Measurements from ENCODE around the gene RASIP1. TPM values are rescaled to one million over a fixed set of nuclear protein-coding genes. Genes with fewer than 3 reads are reported as not detected.

Gene RASIP1
- total RNA-seq, 1 donor: 0.10 TPM

DNA sequence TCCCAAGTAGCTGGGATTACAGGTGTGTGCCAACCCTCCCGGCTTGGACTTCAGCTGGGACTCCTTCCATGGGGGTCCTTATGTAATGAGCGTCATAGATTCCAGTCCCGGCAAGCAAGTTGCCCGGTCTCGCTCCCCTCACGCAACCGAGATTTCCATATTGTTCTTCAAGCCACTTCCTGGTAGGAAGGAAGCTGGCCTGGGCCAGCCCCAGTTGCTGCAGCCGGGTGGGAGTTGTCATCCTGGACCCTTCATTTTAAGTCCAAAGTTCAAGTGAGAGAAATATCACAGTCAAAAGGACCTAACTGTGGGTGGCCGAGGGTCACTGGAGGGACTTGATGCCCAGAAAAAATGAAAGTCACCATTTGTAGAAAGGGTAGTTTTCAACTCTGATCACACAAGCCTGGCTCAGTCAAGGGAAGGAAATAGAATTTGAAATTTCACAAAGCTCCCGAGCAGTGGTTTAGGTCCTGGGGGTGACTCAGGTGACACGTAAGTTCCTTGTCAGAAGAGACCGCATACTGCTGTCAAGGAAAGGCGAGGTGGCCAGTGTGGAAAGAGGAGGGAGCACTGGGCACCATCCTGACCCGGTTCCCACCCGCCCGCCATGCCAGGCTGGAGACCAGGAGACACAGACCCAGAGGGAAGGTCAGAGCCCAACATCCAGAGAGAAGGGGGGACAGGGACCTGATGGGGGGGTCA, 20.2 kb upstream of the RASIP1 start:
- H3K4me3 ChIP-seq (ENCODE audit: low read length): no peak overlapping the region
- H3K27me3 ChIP-seq (ENCODE audit: insufficient read depth, low read length): no peaks in the 10 kb centered on the region
- peaks cover 5% of the 10 kb centered on the region for H3K4me1 ChIP-seq (ENCODE audit: insufficient read depth, low read length)
- H3K9me3 ChIP-seq (ENCODE audit: low read depth, low read length): no peaks in the 10 kb centered on the region

DNA sequence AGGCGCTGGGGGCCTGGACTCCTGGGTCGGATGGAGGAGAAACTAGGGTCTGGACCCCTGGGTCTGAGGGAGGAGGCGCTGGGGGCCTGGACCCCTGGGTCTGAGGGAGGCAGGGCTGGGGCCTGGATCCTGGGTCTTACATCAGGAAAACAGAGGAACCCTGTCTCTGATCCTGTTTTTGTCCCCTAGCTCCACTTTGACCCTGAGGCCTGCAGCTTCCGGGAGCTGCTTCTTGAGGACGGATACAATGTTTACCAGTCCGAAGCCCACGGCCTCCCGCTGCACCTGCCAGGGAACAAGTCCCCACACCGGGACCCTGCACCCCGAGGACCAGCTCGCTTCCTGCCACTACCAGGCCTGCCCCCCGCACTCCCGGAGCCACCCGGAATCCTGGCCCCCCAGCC, 17.3 kb upstream of the RASIP1 start:
- no peaks in the 10 kb centered on the region for H3K9me3 ChIP-seq (ENCODE audit: low read depth, low read length)
- H3K4me1 ChIP-seq (ENCODE audit: insufficient read depth, low read length): peaks cover 13% of the 10 kb centered on the region
- H3K4me3 ChIP-seq (ENCODE audit: low read length): no peak overlapping the region
- peaks cover 11% of the 10 kb centered on the region for H3K27me3 ChIP-seq (ENCODE audit: insufficient read depth, low read length)

DNA sequence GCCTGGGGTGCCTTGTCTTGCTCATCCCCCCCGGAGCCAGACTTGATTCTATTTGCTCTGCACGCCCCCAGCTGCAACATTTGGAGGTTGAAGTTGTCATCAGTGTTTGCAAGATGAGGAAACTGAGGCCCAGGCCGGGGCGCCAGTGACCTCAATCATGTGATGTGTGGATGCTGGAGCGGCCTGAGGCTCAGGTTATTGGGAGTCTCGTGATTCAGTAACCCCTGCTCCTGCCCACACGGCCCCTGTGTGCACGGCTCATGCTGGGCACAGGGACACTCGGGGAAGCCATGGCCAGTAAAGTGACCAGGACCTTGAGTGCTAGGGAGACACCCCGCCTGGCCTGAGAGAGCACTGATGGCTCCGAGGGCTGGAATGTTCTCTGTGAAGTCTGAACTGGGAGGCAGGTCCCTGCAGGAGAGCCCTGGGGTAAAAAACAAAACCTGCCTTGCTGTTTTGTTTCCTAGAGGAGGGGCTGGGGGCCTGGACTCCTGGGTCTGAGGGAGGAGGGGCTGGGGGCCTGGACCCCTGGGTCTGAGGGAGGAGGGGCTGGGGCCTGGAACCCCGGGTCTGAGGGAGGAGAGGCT, 16.8 kb upstream of the RASIP1 start:
- H3K4me3 ChIP-seq (ENCODE audit: low read length): no peak overlapping the region
- H3K9me3 ChIP-seq (ENCODE audit: low read depth, low read length): no peaks in the 10 kb centered on the region
- peaks cover 17% of the 10 kb centered on the region for H3K27me3 ChIP-seq (ENCODE audit: insufficient read depth, low read length)
- peaks cover 19% of the 10 kb centered on the region for H3K4me1 ChIP-seq (ENCODE audit: insufficient read depth, low read length)

DNA sequence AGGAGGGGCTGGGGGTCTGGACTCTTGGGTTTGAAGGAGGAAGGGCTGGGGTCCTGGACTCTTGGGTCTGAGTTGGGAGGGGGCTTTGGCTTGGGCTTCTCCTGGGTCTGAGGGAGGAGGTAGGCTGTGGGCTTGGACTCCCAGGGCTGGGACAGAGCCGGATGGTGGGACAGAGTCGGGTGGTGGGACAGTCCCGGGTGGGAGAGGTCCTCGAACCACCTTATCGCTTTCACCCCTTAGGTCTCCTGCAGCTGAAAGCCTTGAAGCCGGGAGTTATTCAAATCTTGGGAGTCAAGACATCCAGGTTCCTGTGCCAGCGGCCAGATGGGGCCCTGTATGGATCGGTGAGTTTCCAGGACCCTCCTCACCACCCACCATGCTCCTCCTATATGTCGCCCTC, 16.3 kb upstream of the RASIP1 start:
- H3K4me1 ChIP-seq (ENCODE audit: insufficient read depth, low read length): peaks cover 22% of the 10 kb centered on the region
- no peak overlapping the region for H3K4me3 ChIP-seq (ENCODE audit: low read length)
- no peaks in the 10 kb centered on the region for H3K9me3 ChIP-seq (ENCODE audit: low read depth, low read length)
- peaks cover 20% of the 10 kb centered on the region for H3K27me3 ChIP-seq (ENCODE audit: insufficient read depth, low read length)

DNA sequence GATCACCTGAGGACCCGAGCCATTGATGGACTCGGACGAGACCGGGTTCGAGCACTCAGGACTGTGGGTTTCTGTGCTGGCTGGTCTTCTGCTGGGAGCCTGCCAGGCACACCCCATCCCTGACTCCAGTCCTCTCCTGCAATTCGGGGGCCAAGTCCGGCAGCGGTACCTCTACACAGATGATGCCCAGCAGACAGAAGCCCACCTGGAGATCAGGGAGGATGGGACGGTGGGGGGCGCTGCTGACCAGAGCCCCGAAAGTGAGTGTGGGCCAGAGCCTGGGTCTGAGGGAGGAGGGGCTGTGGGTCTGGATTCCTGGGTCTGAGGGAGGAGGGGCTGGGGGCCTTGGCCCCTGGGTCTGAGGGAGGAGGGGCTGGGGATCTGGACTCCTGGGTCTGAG, 15.8 kb upstream of the RASIP1 start:
- peaks cover 22% of the 10 kb centered on the region for H3K4me1 ChIP-seq (ENCODE audit: insufficient read depth, low read length)
- H3K4me3 ChIP-seq (ENCODE audit: low read length): no peak overlapping the region
- H3K9me3 ChIP-seq (ENCODE audit: low read depth, low read length): no peaks in the 10 kb centered on the region
- peaks cover 20% of the 10 kb centered on the region for H3K27me3 ChIP-seq (ENCODE audit: insufficient read depth, low read length)

DNA sequence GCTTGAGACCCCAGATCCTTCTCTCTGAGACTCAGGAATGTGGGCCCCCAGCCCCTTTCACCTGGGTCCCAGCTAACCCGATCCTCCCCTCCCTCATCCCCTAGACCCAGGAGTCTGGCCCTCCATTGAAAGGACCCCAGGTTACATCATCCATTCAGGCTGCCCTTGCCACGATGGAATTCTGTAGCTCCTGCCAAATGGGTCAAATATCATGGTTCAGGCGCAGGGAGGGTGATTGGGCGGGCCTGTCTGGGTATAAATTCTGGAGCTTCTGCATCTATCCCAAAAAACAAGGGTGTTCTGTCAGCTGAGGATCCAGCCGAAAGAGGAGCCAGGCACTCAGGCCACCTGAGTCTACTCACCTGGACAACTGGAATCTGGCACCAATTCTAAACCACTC, 15.4 kb upstream of the RASIP1 start:
- Histone ChIP-seq H3K4me1 (ENCODE audit: insufficient read depth, low read length) (peaks cover 22% of the 10 kb centered on the region), H3K27me3 (ENCODE audit: insufficient read depth, low read length) (peaks cover 20% of the 10 kb centered on the region)

DNA sequence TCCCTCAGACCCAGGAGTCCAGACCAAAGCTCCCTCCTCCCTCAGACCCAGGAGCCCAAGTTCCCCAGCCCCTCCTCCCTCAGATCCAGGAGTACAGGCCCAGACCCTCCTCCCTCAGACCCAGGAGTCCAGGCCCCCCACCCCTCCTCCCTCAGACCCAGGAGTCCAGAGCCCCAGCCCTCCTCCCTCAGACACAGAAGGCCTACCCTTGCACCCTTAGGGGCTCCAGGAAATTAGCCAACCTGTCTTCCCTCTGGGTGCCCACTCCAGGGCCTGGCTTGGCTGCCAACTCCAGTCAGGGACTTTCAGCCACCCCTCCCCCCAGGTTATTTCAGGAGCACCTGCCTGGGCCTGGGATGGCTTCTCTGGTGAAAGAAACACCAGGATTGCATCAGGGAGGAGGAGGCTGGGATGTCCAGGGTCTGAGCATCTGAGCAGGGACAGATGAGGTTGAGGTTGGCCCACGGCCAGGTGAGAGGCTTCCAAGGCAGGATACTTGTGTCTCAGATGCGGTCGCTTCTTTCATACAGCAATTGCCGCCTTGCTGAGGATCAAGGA, 14.8 kb upstream of the RASIP1 start, which contains the start of gene FGF21:
Gene FGF21 (plus strand): TSS at position 441 of the 558 bp plus-strand sequence. CDS start 713 bp downstream, outside the sequence.
- peaks cover 20% of the 10 kb centered on the region for H3K27me3 ChIP-seq (ENCODE audit: insufficient read depth, low read length)
- no peak within 1 kb of the TSS for H3K4me3 ChIP-seq (ENCODE audit: low read length)
- no peaks in the 10 kb centered on the region for H3K9me3 ChIP-seq (ENCODE audit: low read depth, low read length)
- H3K4me1 ChIP-seq (ENCODE audit: insufficient read depth, low read length): peaks cover 17% of the 10 kb centered on the region

More for the DNA sequence above, 15.4 kb upstream of the RASIP1 start:
- no peaks in the 10 kb centered on the region for H3K9me3 ChIP-seq (ENCODE audit: low read depth, low read length)
- H3K4me3 ChIP-seq (ENCODE audit: low read length): no peak overlapping the region

DNA sequence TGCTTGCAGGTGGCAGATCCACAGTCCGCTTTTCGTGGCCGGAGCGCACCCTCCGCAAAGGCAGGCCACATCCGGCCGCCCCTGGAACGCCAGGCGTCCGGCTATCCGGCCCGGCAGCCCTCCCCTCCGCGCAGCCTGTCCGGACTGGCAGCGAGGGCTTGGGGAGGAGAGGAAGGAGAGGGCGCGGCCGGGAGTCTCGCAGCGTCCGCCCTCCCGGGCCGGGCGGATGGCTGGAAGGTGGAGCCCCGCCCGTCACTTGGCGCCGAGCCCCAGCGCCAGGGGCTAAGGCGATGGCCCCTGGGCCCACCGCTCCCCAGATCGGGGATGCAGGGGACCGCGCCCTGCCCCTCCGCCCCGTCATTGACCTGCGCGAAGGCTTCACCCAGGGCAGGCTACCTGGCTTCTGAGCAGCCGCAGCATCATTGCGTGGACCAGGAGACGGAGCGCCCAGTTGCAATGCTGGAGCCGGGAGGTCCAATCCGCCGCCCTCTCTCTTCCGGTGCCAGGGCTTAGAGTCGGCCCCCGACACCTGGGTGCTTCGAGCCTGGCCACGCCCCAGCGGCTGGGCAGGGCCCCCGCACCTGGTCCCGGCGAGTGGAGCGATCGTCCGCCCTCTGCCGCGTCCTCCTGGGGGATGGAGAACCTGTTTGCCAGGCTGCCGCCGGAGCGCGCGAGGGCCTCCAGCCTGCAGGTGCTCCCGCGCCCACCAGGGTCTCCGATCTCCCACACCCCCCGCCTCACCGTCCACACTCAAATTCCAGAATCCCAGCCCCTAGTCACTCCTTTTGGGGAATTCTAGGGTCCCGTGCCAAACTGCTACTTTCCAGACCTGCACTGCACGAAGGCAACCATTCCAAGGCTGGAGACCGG, 12.3 kb upstream of the RASIP1 start, which contains the start of gene FUT1:
Gene FUT1 (minus strand): TSS at position 146 of the 870 bp plus-strand sequence. CDS start 1,360 bp downstream, outside the sequence.
- H3K4me1 ChIP-seq (ENCODE audit: insufficient read depth, low read length): peaks cover 17% of the 10 kb centered on the region
- H3K4me3 ChIP-seq (ENCODE audit: low read length): peak within 1 kb of the TSS; percentile 12
- H3K27me3 ChIP-seq (ENCODE audit: insufficient read depth, low read length): peaks cover 20% of the 10 kb centered on the region
- no peaks in the 10 kb centered on the region for H3K9me3 ChIP-seq (ENCODE audit: low read depth, low read length)

DNA sequence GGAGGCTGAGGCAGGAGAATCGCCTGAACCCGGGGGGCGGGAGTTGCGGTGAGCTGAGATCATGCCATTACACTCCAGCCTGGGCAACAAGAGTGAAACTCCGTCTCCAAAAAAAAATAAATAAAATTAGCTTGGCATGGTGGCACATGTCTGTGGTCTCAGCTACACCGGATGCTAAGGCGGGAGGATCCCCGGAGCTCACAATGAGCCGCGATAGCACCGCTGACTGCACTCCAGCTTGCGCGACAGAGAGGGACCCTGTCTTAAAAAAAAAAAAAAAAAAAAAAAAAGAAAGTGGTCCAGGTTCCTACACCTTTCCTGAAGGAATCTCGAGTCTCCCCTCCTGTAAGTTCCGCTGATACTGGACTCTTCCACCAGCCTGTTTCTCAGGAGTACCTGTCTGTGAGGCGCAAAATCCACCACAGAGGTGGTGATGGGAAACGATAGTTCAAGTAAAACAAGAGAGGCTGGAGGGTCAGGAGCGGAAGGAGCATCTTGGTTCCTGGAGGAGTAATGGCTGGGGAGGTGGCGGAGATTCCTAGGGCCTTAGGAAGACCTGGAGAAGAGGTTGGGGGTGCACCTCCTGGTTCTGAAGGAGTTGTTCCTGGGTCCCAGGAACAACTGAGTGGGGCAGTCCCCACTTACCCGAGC, 11.6 kb upstream of the RASIP1 start:
- Histone ChIP-seq H3K9me3 (ENCODE audit: low read depth, low read length) (no peaks in the 10 kb centered on the region), H3K27me3 (ENCODE audit: insufficient read depth, low read length) (peaks cover 20% of the 10 kb centered on the region), H3K4me3 (ENCODE audit: low read length) (no peak overlapping the region), H3K4me1 (ENCODE audit: insufficient read depth, low read length) (peaks cover 20% of the 10 kb centered on the region)

DNA sequence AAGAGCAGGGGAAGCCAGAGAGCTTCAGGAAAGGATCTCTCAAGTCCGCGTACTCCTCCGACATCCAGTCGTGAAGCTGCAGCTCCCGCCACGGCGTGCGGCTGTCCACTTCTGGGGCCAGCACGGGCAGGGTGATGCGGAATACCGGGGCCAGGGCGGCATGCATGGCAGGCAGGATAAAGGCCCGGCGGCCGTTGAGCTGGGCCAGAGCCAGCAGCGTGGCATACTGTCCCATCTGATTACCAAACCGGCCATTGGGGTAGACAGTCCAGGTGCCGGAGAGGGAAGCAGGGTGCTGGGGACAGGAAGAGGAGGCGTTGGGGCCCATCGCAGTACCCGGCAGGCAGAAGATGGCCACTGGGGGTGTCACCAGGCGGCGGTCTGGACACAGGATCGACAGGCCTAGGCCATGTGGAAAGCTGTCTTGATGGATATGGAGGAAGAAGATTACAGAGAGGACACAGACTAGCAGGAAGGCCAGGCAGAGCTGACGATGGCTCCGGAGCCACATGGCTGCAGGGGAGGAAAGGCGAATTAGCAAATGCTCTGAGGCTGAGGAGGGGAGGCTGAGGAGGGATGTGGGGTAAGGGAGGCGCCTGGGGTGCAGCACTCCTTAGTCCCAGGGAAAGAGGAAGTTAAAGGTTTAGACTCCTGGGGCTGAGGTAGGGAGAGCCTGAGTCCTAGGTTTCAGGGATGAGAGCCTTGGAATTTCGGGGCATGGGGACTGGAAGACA, 10.5 kb upstream of the RASIP1 start:
- Histone ChIP-seq H3K4me3 (ENCODE audit: low read length) (no peak overlapping the region), H3K9me3 (ENCODE audit: low read depth, low read length) (no peaks in the 10 kb centered on the region), H3K4me1 (ENCODE audit: insufficient read depth, low read length) (peaks cover 23% of the 10 kb centered on the region), H3K27me3 (ENCODE audit: insufficient read depth, low read length) (peaks cover 28% of the 10 kb centered on the region)

DNA sequence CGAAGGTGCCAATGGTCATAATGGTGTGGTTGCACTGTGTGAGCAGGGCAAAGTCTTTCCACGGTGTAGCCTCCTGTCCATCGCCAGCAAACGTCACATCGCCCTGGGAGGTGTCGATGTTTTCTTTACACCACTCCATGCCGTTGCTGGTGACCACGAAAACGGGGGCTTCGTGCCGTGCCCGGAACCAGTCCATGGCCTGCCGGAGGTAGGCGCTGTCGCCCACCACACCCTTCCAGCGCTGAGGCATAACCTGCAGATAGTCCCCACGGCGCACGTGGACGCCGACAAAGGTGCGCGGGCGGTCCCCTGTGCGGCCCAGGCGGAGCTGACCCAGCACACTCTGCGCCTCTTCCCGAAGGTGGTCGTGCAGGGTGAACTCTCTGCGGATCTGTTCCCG, 9.9 kb upstream of the RASIP1 start:
- Histone ChIP-seq H3K4me1 (ENCODE audit: insufficient read depth, low read length) (peaks cover 23% of the 10 kb centered on the region), H3K4me3 (ENCODE audit: low read length) (no peak overlapping the region), H3K9me3 (ENCODE audit: low read depth, low read length) (no peaks in the 10 kb centered on the region), H3K27me3 (ENCODE audit: insufficient read depth, low read length) (peaks cover 34% of the 10 kb centered on the region)

DNA sequence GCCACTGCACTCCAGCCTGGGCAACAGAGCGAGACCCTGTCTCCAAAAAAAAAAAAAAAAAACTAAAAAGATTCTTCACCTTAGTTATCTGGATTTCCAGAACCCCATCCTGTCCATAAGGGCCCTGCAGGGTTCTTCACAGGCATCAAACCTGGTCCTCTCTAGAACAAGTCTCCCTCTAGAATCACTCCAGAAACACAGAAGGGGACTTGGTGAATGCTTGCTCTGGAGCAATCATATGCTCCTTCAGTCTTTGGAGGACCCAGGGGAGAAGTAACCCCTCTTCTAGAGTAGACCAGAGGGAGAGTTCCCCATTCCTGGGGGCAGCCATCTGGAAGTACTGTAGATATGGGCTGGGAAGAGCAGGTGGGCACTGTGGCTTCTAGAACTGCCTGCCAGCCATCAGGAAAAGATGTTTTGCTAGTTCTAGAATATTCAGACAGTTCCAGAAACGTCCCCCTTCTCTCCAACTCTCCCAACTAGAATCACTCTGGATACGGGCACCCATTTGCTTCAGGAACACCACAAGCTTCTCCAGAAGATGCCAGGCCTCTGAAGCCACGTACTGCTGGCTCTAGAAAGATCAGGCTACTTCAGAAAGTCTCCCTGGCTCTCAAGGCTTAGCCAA, 9.3 kb upstream of the RASIP1 start:
- Histone ChIP-seq H3K27me3 (ENCODE audit: insufficient read depth, low read length) (peaks cover 39% of the 10 kb centered on the region), H3K9me3 (ENCODE audit: low read depth, low read length) (no peaks in the 10 kb centered on the region), H3K4me1 (ENCODE audit: insufficient read depth, low read length) (peaks cover 23% of the 10 kb centered on the region), H3K4me3 (ENCODE audit: low read length) (no peak overlapping the region)

DNA sequence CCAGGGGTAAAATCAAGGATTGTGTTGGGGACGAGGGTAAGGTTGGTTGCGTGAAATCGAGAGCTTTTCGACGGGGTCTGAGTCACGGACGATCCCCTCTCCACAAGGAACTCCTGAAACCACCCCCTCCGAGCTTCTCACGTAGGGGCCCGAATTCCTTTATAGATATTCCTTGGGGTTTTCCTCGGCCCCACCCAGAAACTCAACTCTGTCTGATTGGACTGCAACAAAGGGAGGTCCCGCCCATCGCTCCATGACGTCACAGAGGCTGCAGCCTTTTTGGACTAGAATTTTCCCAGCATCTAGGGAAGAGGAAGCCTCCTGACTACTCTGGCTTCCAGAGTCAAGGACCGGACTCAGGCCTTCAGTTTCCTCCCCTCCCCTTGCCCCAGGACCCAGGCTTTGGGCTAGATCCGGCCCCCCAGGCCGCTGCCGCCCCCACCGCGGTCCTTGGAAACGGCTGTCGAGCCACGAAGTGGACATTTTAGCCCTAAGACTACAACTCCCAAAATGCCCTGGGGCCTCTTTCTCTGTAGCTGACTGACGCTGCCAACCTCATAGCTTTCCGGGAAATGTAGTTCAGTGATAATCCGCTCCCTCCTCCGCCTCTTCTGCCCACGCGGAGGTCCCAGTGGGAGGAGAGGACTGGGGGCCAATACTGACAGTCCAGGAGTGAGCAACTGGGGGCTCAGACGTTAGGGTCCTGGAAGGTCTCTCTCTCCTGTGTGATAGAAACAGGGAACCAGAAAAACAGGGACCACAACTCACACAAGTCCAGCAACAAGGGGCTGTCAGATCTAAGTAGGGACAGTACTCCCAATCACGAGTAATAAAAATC, 6.5 kb upstream of the RASIP1 start, which contains the start of gene IZUMO1:
Gene IZUMO1 (minus strand): TSS at position 172 of the 838 bp plus-strand sequence. CDS start 1,050 bp downstream, outside the sequence.
- peaks cover 7% of the 10 kb centered on the region for H3K4me1 ChIP-seq (ENCODE audit: insufficient read depth, low read length)
- H3K27me3 ChIP-seq (ENCODE audit: insufficient read depth, low read length): peaks cover 20% of the 10 kb centered on the region
- H3K4me3 ChIP-seq (ENCODE audit: low read length): peak within 1 kb of the TSS; percentile 15
- H3K9me3 ChIP-seq (ENCODE audit: low read depth, low read length): no peaks in the 10 kb centered on the region
